ENCODE results near the gene ATG7.
A peak's percentile ranks its signal among the peaks of the same experiment; 100 is the strongest.

Gene ATG7

GRCh38 chr3:11510001-11510340 lies 237.8 kb downstream of the ATG7 start (continued):
- TF ChIP-seq ZFP41 (tag by site-specific recombination; IDR thresholded peaks at IDR 0.05; ENCODE audit: borderline replicate concordance) (no peak), ZNF366 (tag by site-specific recombination; conservative IDR thresholded peaks at IDR 0.05) (no peak), ZNF571 (tag by site-specific recombination; IDR thresholded peaks at IDR 0.05) (no peak), ZNF433 (tag by site-specific recombination; IDR thresholded peaks at IDR 0.05; ENCODE audit: low read depth) (no peak), ZNF10 (tag by site-specific recombination; IDR thresholded peaks at IDR 0.05) (no peak), GLIS1 (tag by site-specific recombination; IDR thresholded peaks at IDR 0.05) (peak; percentile 7; the same call in 1 of the 2 replicates), ZBTB6 (tag by site-specific recombination; IDR thresholded peaks at IDR 0.05) (no peak), ZNF174 (tag by site-specific recombination; IDR thresholded peaks at IDR 0.05) (no peak), ZNF843 (tag by site-specific recombination; IDR thresholded peaks at IDR 0.05) (no peak), MZF1 (tag by site-specific recombination; IDR thresholded peaks at IDR 0.05; ENCODE audit: borderline replicate concordance) (no peak), SALL2 (tag by site-specific recombination; IDR thresholded peaks at IDR 0.05; ENCODE audit: borderline replicate concordance) (no peak), ZBTB17 (tag by site-specific recombination; IDR thresholded peaks at IDR 0.05) (peak; percentile 74), ZNF239 (tag by site-specific recombination; IDR thresholded peaks at IDR 0.05) (no peak), YY1 (tag by site-specific recombination; IDR thresholded peaks at IDR 0.05) (no peak), WT1 (tag by site-specific recombination; IDR thresholded peaks at IDR 0.05) (peak; percentile 24; the same call in 1 of the 2 replicates), ZBTB1 (tag by site-specific recombination; IDR thresholded peaks at IDR 0.05) (no peak), ZNF621 (tag by site-specific recombination; IDR thresholded peaks at IDR 0.05) (no peak), ZNF560 (tag by site-specific recombination; IDR thresholded peaks at IDR 0.05; ENCODE audit: borderline replicate concordance) (no peak), ZNF501 (tag by site-specific recombination; IDR thresholded peaks at IDR 0.05) (no peak), ZNF335 (tag by site-specific recombination; conservative IDR thresholded peaks at IDR 0.05) (peak; percentile 2; the same call in 1 of the 2 replicates), REPIN1 (tag by site-specific recombination; IDR thresholded peaks at IDR 0.05; ENCODE audit: low read depth) (peak; percentile 26; the same call in 1 of the 2 replicates), GLI4 (tag by site-specific recombination; IDR thresholded peaks at IDR 0.05) (no peak), ZNF24 (tag by site-specific recombination; IDR thresholded peaks at IDR 0.05) (no peak), ZNF157 (tag by site-specific recombination; IDR thresholded peaks at IDR 0.05) (no peak)
- TF ChIP-seq, protein P1, sequence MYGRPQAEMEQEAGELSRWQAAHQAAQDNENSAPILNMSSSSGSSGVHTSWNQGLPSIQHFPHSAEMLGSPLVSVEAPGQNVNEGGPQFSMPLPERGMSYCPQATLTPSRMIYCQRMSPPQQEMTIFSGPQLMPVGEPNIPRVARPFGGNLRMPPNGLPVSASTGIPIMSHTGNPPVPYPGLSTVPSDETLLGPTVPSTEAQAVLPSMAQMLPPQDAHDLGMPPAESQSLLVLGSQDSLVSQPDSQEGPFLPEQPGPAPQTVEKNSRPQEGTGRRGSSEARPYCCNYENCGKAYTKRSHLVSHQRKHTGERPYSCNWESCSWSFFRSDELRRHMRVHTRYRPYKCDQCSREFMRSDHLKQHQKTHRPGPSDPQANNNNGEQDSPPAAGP (tag by site-specific recombination; IDR thresholded peaks at IDR 0.05): no peak
- TF ChIP-seq, protein P2, sequence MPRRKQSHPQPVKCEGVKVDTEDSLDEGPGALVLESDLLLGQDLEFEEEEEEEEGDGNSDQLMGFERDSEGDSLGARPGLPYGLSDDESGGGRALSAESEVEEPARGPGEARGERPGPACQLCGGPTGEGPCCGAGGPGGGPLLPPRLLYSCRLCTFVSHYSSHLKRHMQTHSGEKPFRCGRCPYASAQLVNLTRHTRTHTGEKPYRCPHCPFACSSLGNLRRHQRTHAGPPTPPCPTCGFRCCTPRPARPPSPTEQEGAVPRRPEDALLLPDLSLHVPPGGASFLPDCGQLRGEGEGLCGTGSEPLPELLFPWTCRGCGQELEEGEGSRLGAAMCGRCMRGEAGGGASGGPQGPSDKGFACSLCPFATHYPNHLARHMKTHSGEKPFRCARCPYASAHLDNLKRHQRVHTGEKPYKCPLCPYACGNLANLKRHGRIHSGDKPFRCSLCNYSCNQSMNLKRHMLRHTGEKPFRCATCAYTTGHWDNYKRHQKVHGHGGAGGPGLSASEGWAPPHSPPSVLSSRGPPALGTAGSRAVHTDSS (tag by site-specific recombination; IDR thresholded peaks at IDR 0.05): no peak
- TF ChIP-seq, protein P3, sequence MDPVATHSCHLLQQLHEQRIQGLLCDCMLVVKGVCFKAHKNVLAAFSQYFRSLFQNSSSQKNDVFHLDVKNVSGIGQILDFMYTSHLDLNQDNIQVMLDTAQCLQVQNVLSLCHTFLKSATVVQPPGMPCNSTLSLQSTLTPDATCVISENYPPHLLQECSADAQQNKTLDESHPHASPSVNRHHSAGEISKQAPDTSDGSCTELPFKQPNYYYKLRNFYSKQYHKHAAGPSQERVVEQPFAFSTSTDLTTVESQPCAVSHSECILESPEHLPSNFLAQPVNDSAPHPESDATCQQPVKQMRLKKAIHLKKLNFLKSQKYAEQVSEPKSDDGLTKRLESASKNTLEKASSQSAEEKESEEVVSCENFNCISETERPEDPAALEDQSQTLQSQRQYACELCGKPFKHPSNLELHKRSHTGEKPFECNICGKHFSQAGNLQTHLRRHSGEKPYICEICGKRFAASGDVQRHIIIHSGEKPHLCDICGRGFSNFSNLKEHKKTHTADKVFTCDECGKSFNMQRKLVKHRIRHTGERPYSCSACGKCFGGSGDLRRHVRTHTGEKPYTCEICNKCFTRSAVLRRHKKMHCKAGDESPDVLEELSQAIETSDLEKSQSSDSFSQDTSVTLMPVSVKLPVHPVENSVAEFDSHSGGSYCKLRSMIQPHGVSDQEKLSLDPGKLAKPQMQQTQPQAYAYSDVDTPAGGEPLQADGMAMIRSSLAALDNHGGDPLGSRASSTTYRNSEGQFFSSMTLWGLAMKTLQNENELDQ (tag by site-specific recombination; IDR thresholded peaks at IDR 0.05; ENCODE audit: low read depth): no peak
- TF ChIP-seq, protein P4, sequence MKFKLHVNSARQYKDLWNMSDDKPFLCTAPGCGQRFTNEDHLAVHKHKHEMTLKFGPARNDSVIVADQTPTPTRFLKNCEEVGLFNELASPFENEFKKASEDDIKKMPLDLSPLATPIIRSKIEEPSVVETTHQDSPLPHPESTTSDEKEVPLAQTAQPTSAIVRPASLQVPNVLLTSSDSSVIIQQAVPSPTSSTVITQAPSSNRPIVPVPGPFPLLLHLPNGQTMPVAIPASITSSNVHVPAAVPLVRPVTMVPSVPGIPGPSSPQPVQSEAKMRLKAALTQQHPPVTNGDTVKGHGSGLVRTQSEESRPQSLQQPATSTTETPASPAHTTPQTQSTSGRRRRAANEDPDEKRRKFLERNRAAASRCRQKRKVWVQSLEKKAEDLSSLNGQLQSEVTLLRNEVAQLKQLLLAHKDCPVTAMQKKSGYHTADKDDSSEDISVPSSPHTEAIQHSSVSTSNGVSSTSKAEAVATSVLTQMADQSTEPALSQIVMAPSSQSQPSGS (tag by site-specific recombination; IDR thresholded peaks at IDR 0.05; ENCODE audit: low read depth): no peak
- TF ChIP-seq, protein P5, sequence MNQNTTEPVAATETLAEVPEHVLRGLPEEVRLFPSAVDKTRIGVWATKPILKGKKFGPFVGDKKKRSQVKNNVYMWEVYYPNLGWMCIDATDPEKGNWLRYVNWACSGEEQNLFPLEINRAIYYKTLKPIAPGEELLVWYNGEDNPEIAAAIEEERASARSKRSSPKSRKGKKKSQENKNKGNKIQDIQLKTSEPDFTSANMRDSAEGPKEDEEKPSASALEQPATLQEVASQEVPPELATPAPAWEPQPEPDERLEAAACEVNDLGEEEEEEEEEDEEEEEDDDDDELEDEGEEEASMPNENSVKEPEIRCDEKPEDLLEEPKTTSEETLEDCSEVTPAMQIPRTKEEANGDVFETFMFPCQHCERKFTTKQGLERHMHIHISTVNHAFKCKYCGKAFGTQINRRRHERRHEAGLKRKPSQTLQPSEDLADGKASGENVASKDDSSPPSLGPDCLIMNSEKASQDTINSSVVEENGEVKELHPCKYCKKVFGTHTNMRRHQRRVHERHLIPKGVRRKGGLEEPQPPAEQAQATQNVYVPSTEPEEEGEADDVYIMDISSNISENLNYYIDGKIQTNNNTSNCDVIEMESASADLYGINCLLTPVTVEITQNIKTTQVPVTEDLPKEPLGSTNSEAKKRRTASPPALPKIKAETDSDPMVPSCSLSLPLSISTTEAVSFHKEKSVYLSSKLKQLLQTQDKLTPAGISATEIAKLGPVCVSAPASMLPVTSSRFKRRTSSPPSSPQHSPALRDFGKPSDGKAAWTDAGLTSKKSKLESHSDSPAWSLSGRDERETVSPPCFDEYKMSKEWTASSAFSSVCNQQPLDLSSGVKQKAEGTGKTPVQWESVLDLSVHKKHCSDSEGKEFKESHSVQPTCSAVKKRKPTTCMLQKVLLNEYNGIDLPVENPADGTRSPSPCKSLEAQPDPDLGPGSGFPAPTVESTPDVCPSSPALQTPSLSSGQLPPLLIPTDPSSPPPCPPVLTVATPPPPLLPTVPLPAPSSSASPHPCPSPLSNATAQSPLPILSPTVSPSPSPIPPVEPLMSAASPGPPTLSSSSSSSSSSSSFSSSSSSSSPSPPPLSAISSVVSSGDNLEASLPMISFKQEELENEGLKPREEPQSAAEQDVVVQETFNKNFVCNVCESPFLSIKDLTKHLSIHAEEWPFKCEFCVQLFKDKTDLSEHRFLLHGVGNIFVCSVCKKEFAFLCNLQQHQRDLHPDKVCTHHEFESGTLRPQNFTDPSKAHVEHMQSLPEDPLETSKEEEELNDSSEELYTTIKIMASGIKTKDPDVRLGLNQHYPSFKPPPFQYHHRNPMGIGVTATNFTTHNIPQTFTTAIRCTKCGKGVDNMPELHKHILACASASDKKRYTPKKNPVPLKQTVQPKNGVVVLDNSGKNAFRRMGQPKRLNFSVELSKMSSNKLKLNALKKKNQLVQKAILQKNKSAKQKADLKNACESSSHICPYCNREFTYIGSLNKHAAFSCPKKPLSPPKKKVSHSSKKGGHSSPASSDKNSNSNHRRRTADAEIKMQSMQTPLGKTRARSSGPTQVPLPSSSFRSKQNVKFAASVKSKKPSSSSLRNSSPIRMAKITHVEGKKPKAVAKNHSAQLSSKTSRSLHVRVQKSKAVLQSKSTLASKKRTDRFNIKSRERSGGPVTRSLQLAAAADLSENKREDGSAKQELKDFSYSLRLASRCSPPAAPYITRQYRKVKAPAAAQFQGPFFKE (tag by site-specific recombination; IDR thresholded peaks at IDR 0.05; ENCODE audit: borderline replicate concordance): no peak
